DMS153 treated with DMSO at 0.1 percent for 48 hours (cell line): ENCODE results near the gene GRK7.
A peak's percentile ranks its signal among the peaks of the same experiment; 100 is the strongest.
"Not testable (repeated sequence)": the region's sequence is repeated elsewhere in the genome, so short reads cannot be mapped to it uniquely, and the experiment has no call there.

Experiments used
- DNase-seq: peaks from one replicate; lab custom pipeline; 2025; ENCODE audit not compliant: unreplicated experiment; lab: John Stamatoyannopoulos, UW

GRK7 gene

GRCh38 chr3:141795276-141795675, 32.1 kb downstream of the GRK7 start:
- no peak for DNase-seq

GRCh38 chr3:141795741-141796080, 32.5 kb downstream of the GRK7 start:
- no peak for DNase-seq

- no peak for DNase-seq
These were observed 33.1 kb downstream of the GRK7 start for GRCh38 chr3:141796081-141796888.

GRCh38 chr3:141796889-141797781, 33.9 kb downstream of the GRK7 start:
- peak; percentile 69 for DNase-seq

GRCh38 chr3:141797819-141798447, 34.7 kb downstream of the GRK7 start:
- DNase-seq: no peak

GRCh38 chr3:141798448-141798845, 35.2 kb downstream of the GRK7 start:
- DNase-seq: no peak

- DNase-seq: no peak
These were observed 39.3 kb downstream of the GRK7 start for GRCh38 chr3:141802316-141803077.

- not testable (repeated sequence) for DNase-seq
These were observed 40.3 kb downstream of the GRK7 start for GRCh38 chr3:141803538-141803937.

- DNase-seq: no peak
These were observed 41.2 kb downstream of the GRK7 start for GRCh38 chr3:141804447-141804777.

GRCh38 chr3:141804778-141805639, 41.8 kb downstream of the GRK7 start:
- DNase-seq: no peak

GRCh38 chr3:141807277-141808033, 44.2 kb downstream of the GRK7 start:
- no peak for DNase-seq

GRCh38 chr3:141808586-141808985, 45.4 kb downstream of the GRK7 start:
- no peak for DNase-seq

GRCh38 chr3:141810161-141810560, 47.0 kb downstream of the GRK7 start:
- DNase-seq: no peak

GRCh38 chr3:141811348-141811747, 48.1 kb downstream of the GRK7 start:
- no peak for DNase-seq

GRCh38 chr3:141812084-141812483, 48.9 kb downstream of the GRK7 start:
- DNase-seq: no peak

GRCh38 chr3:141812586-141812985, 49.4 kb downstream of the GRK7 start:
- DNase-seq: no peak
